Measurements from ENCODE around the gene EMB. TPM values are rescaled to one million over a fixed set of nuclear protein-coding genes. Genes with fewer than 3 reads are reported as not detected.
"Not testable (repeated sequence)": the region's sequence is repeated elsewhere in the genome, so short reads cannot be mapped to it uniquely, and the experiment has no call there.

EMB gene
- polyA plus RNA-seq, 1 donor from 2014 or later, result 10.8 TPM

GRCh38 chr5:50476549-50476948 is 35.5 kb upstream of the EMB start:
- no peaks in the 10 kb centered on the region for H3F3A ChIP-seq (ENCODE audit: insufficient read depth, low read length, poor library complexity, severe bottlenecking)
- TF ChIP-seq EZH2 (IDR thresholded peaks at IDR 0.05; ENCODE audit: borderline replicate concordance, insufficient read depth, low read length, poor library complexity, severe bottlenecking) (no peak), TAF1 (IDR thresholded peaks at IDR 0.05; ENCODE audit: low read depth) (no peak), POLR2AphosphoS5 (IDR thresholded peaks at IDR 0.05) (no peak), CTCF (IDR thresholded peaks at IDR 0.05; ENCODE audit: poor library complexity, severe bottlenecking) (no peak), MXI1 (conservative IDR thresholded peaks at IDR 0.05; ENCODE audit: poor library complexity, severe bottlenecking) (no peak), RAD21 (conservative IDR thresholded peaks at IDR 0.05) (no peak), REST (IDR thresholded peaks at IDR 0.05; ENCODE audit: borderline replicate concordance) (no peak), EP300 (conservative IDR thresholded peaks at IDR 0.05; ENCODE audit: poor library complexity, severe bottlenecking) (no peak)
- no peak overlapping the region for H3K9ac ChIP-seq (ENCODE audit: low read length)
- no peaks in the 10 kb centered on the region for H4K20me1 ChIP-seq (ENCODE audit: insufficient read depth)
- no peak overlapping the region for H3K4me2 ChIP-seq (ENCODE audit: low read length)
- no peaks in the 10 kb centered on the region for H3K79me2 ChIP-seq (replicated peaks; ENCODE audit: insufficient read depth, low read length)
- no peak overlapping the region for H2AFZ ChIP-seq (ENCODE audit: low read depth, low read length)
- H3K27ac ChIP-seq (ENCODE audit: low read length), result no peak overlapping the region
- no peaks in the 10 kb centered on the region for H3K9me2 ChIP-seq (ENCODE audit: insufficient read depth, low read length)
- no peaks in the 10 kb centered on the region for H3K27me3 ChIP-seq (ENCODE audit: insufficient read depth, low read depth, low read length)
- H3K4me3 ChIP-seq (ENCODE audit: low read length), result no peak overlapping the region
- no peaks in the 10 kb centered on the region for H3K9me3 ChIP-seq (ENCODE audit: low read length)
- no peaks in the 10 kb centered on the region for H3K36me3 ChIP-seq (ENCODE audit: insufficient read depth, low read length)

GRCh38 chr5:50465015-50465414 is 23.9 kb upstream of the EMB start:
- H3K9ac ChIP-seq (ENCODE audit: low read length), result not testable (repeated sequence)

GRCh38 chr5:50463726-50464125 is 22.6 kb upstream of the EMB start:
- no peaks in the 10 kb centered on the region for H4K20me1 ChIP-seq (ENCODE audit: insufficient read depth)
- no peaks in the 10 kb centered on the region for H3F3A ChIP-seq (ENCODE audit: insufficient read depth, low read length, poor library complexity, severe bottlenecking)
- no peak overlapping the region for H3K27ac ChIP-seq (ENCODE audit: low read length)
- no peak overlapping the region for H3K9ac ChIP-seq (ENCODE audit: low read length)
- H3K79me2 ChIP-seq (replicated peaks; ENCODE audit: insufficient read depth, low read length), result no peaks in the 10 kb centered on the region
- H3K4me3 ChIP-seq (ENCODE audit: low read length), result no peak overlapping the region
- no peaks in the 10 kb centered on the region for H3K9me2 ChIP-seq (ENCODE audit: insufficient read depth, low read length)
- no peaks in the 10 kb centered on the region for H3K27me3 ChIP-seq (ENCODE audit: insufficient read depth, low read depth, low read length)
- no peak overlapping the region for H3K4me2 ChIP-seq (ENCODE audit: low read length)
- no peak overlapping the region for H2AFZ ChIP-seq (ENCODE audit: low read depth, low read length)
- no peak for TF ChIP-seq TAF1 (IDR thresholded peaks at IDR 0.05; ENCODE audit: low read depth)
- no peak for TF ChIP-seq SMC3 (conservative IDR thresholded peaks at IDR 0.05; ENCODE audit: poor library complexity)
- no peak for TF ChIP-seq EZH2 (IDR thresholded peaks at IDR 0.05; ENCODE audit: borderline replicate concordance, insufficient read depth, low read length, poor library complexity, severe bottlenecking)
- no peak for TF ChIP-seq REST (IDR thresholded peaks at IDR 0.05; ENCODE audit: borderline replicate concordance)
- TF ChIP-seq EP300 (conservative IDR thresholded peaks at IDR 0.05; ENCODE audit: poor library complexity, severe bottlenecking), result no peak
- no peak for TF ChIP-seq MXI1 (conservative IDR thresholded peaks at IDR 0.05; ENCODE audit: poor library complexity, severe bottlenecking)
- no peak for TF ChIP-seq POLR2AphosphoS5 (IDR thresholded peaks at IDR 0.05)
- no peak for TF ChIP-seq CTCF (IDR thresholded peaks at IDR 0.05; ENCODE audit: poor library complexity, severe bottlenecking)
- TF ChIP-seq RAD21 (conservative IDR thresholded peaks at IDR 0.05), result no peak
- H3K36me3 ChIP-seq (ENCODE audit: insufficient read depth, low read length), result no peaks in the 10 kb centered on the region
- H3K9me3 ChIP-seq (ENCODE audit: low read length), result no peaks in the 10 kb centered on the region

More at GRCh38 chr5:50465015-50465414, 23.9 kb upstream of the EMB start:
- not testable (repeated sequence) for H4K20me1 ChIP-seq (ENCODE audit: insufficient read depth); H3K4me2 ChIP-seq (ENCODE audit: low read length); H3K9me3 ChIP-seq (ENCODE audit: low read length); H3K36me3 ChIP-seq (ENCODE audit: insufficient read depth, low read length); H3K27ac ChIP-seq (ENCODE audit: low read length); H3K27me3 ChIP-seq (ENCODE audit: insufficient read depth, low read depth, low read length); H2AFZ ChIP-seq (ENCODE audit: low read depth, low read length); H3K4me3 ChIP-seq (ENCODE audit: low read length); H3K79me2 ChIP-seq (replicated peaks; ENCODE audit: insufficient read depth, low read length); H3F3A ChIP-seq (ENCODE audit: insufficient read depth, low read length, poor library complexity, severe bottlenecking); H3K9me2 ChIP-seq (ENCODE audit: insufficient read depth, low read length)

All from neural cell (in vitro differentiated cells).